Rectal smooth muscle tissue (tissue), 1 donor: ENCODE results near the gene CACNB3.
"Not testable (repeated sequence)": the region's sequence is repeated elsewhere in the genome, so short reads cannot be mapped to it uniquely, and the experiment has no call there.

Source experiments
- H3K27ac ChIP-seq: one replicate; pipeline ENCODE4 v1.7.0; 2013; ENCODE audit warnings: low read depth, low read length, inconsistent platforms
- H3K27me3 ChIP-seq: one replicate; pipeline ENCODE4 v1.7.0; 2013; ENCODE audit warnings: low read length; ENCODE audit not compliant: control insufficient read depth, insufficient read depth
- H3K36me3 ChIP-seq: one replicate; pipeline ENCODE4 v1.7.0; 2013; ENCODE audit warnings: low read length; ENCODE audit not compliant: control insufficient read depth, insufficient read depth
- H3K4me1 ChIP-seq: one replicate; pipeline ENCODE4 v1.7.0; 2013; ENCODE audit warnings: low read length; ENCODE audit not compliant: control insufficient read depth, insufficient read depth
- H3K4me3 ChIP-seq: one replicate; pipeline ENCODE4 v1.7.0; 2013; ENCODE audit warnings: low read length
- H3K9ac ChIP-seq: one replicate; pipeline ENCODE4 v1.7.0; 2013; ENCODE audit warnings: low read length

CACNB3 gene

DNA sequence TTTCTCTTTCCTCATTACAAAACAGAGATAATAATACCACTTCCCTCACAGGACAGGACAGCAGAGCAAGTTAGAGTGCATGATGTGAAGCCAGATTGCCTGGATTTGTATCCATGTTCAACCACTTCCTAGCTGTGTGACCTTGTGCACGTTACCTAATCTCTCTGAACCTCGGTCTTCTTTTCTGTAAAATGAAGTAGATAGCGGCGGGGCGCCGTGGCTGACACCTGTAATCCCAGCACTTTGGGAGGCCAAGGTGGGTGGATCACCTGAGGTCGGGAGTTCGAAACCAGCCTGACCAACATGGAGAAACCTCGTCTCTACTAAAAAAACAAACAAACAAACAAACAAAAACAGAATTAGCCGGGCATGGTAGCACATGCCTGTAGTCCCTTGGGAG, 36.6 kb downstream of the CACNB3 start:
- H3K27me3 ChIP-seq, H3K9ac ChIP-seq, H3K36me3 ChIP-seq, H3K4me3 ChIP-seq, H3K4me1 ChIP-seq, H3K27ac ChIP-seq: not testable (repeated sequence)

DNA sequence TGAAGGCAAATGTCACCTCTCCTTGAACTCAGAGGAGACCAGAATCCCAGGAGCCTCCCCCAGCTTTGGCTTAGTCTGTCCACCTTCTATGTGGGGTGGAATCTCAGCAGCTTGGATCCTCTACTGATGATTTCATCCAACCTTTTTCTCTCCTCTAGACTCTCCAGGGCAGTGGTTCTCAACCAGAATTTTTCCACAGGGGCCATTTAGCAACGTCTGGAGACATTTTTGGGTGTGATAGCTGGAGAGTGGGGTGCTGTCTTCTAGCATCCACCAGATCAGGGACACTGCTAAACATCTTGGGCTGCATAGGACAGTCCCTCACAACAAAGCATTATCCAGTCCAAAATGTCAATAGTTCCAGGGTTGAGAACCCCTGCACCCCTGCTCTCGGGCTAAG, 38.1 kb downstream of the CACNB3 start:
- no peaks in the 10 kb centered on the region for H3K36me3 ChIP-seq
- no peak overlapping the region for H3K4me3 ChIP-seq
- H3K9ac ChIP-seq: no peak overlapping the region
- H3K27me3 ChIP-seq: no peaks in the 10 kb centered on the region
- no peak overlapping the region for H3K27ac ChIP-seq
- H3K4me1 ChIP-seq: peaks cover 6% of the 10 kb centered on the region

DNA sequence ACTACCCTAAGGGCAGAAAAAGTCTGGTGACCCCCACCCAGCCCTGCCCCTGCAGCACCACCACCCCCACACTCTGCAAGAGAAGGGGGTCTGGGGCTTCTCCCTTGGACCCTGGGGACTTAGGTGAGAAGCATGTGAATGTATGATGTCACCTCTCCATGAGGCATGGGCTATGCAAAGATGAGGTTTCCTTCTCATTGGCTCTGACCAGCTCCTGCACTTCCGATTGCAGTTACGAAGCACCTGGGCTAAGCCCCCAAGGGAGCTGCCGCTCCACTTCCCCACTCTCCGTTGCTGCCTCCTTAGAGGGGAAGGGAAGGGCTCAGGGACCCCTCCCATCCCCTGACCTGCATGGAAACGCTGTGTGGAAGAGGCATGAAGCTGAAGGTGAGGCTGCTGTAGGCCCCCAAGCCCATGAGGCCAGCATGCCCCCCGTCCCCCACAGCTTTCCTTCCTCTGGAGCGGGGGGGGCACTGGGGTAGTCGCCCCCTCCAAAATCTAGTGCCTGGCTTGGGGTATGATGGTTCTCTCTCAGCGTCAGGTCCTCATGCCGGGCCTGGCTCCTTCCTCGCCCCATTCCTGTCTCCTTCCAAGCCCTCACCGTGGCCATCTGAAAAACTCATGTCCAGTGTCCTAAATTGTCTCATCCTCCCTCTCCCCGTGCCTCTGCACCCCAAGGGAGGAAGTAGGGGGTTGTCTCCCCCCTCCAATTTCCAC, 39.1 kb downstream of the CACNB3 start:
- Histone ChIP-seq H3K27me3 (no peaks in the 10 kb centered on the region), H3K36me3 (no peaks in the 10 kb centered on the region), H3K4me3 (no peak overlapping the region), H3K27ac (no peak overlapping the region), H3K9ac (no peak overlapping the region), H3K4me1 (peaks cover 6% of the 10 kb centered on the region)

DNA sequence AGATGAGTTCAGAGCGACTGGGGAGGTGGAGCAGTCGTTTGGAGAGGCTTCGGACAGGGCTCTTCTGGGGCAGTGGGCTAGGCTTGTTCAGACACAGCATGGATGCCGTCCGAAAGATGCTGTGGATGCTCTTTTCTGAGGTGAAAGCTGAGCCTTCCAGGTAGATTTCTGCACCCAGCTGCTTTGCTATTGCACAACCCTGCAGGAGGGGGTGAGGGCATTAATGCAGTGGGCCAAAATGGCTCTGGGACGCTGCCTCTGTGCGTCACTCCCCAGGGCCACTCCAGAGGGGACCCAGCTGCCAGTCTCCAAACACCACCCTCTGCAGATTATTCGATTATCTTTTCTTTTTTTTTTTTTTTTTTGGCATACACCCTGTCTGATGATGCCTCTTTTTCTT, 39.7 kb downstream of the CACNB3 start:
- Histone ChIP-seq H3K9ac (no peak overlapping the region), H3K4me3 (no peak overlapping the region), H3K36me3 (no peaks in the 10 kb centered on the region), H3K27me3 (peaks cover 4% of the 10 kb centered on the region), H3K27ac (no peak overlapping the region), H3K4me1 (no peaks in the 10 kb centered on the region)

DNA sequence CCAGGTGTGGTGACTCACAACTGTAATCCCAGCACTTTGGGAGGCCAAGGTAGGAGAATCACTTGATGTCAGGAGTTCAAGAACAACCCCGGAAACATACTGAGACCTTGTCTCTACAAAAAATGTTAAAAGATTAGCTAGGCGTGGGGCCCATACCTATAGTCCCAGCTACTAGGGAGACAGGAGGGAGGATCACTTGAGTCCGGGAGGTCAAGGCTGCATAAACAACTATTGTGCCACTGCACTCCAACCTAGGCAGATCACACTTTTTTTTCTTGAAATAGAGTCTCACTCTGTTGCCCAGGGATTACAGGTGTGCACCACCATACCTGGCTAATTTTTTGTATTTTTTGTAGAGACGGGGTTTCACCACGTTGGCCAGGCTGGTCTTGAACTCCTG, 41.3 kb downstream of the CACNB3 start:
- Histone ChIP-seq H3K36me3 (no peaks in the 10 kb centered on the region), H3K4me3 (no peak overlapping the region), H3K9ac (no peak overlapping the region), H3K4me1 (no peaks in the 10 kb centered on the region), H3K27ac (no peak overlapping the region), H3K27me3 (peaks cover 10% of the 10 kb centered on the region)

DNA sequence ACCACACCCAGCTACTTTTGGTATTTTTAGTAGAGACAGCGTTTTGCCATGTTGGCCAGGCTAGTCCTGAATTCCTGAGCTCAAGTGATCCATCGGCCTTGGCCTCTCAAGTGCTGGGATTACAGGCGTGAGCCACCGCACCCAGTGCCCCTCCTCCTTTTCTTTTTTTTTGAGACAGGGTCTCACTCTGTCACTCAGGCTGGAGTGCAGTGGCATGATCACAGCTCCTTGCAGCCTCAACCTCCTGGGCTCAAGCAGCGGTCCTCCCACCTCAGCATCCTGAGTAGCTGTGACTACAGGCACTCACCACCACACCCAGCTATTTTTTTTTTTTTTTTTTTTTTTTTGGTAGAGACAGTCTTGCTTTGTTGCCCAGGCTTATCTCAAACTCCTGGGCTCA, 41.9 kb downstream of the CACNB3 start:
- not testable (repeated sequence) for H3K9ac ChIP-seq, H3K4me3 ChIP-seq, H3K36me3 ChIP-seq, H3K4me1 ChIP-seq, H3K27ac ChIP-seq
- H3K27me3 ChIP-seq: peaks cover 13% of the 10 kb centered on the region

DNA sequence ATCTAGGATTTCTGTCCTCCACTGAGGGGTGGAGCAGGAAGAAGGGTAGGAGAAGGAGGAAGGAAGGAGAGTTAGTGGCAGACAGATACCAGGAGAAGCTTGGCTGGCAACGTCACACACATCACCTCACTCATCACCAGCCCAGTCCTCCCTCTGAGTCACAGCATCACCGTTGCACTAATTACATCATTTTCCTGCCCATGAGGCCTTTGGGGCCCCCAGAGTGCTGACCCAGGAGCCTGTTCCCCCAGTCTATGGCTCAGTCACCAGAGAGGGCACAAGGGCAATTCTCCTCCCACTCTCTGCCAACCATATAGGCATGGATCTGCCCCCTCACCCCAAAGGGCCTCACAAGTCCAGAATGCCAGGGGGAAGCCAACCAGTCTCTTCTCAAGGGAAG, 42.8 kb downstream of the CACNB3 start:
- H3K4me3 ChIP-seq: no peak overlapping the region
- H3K27ac ChIP-seq: no peak overlapping the region
- no peak overlapping the region for H3K9ac ChIP-seq
- no peaks in the 10 kb centered on the region for H3K36me3 ChIP-seq
- H3K4me1 ChIP-seq: peaks cover 3% of the 10 kb centered on the region
- H3K27me3 ChIP-seq: peaks cover 13% of the 10 kb centered on the region

DNA sequence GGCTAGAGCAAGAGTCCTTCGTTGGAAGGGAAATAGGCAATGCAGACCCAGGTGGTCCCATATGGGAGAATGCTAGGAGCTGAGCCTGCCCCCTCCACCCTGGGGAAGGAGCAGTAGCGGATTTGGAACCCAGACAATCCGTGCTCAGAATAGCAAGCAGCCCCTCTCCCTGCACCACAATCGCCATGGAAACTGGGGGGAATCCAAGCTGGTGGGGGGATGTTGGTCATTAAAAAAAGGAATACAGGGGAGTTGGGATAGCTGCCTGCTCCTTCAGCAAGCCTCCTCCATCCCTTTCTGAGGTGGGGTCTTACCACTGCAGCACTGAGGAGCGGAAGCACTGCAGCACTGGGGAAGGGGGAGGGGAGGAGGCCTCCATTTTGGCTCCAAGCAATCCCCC, 44.5 kb downstream of the CACNB3 start:
- Histone ChIP-seq H3K27ac (no peak overlapping the region), H3K9ac (no peak overlapping the region), H3K36me3 (no peaks in the 10 kb centered on the region), H3K27me3 (peaks cover 13% of the 10 kb centered on the region), H3K4me3 (no peak overlapping the region), H3K4me1 (peaks cover 3% of the 10 kb centered on the region)

DNA sequence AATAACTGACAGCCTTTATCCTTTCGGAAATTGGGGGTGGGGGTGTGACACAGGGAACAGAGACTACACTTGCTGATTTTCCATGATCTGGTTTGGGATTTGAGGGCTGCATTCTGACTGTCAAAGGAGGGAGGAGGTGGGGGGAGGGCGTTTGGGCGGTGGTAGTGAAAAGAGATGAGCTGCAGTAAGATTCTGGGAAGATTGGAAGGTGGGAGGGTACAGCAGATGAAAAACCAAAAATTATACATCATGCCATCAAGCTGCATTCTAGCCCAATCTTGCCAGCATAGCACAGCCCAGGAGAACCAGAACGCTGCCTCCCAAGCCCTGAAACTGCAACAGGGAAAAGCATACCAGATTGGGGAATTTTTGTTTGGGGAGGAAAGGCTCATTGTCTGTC, 45.0 kb downstream of the CACNB3 start:
- Histone ChIP-seq H3K27ac (no peak overlapping the region), H3K9ac (no peak overlapping the region), H3K36me3 (no peaks in the 10 kb centered on the region), H3K4me1 (peaks cover 3% of the 10 kb centered on the region), H3K27me3 (peaks cover 13% of the 10 kb centered on the region), H3K4me3 (no peak overlapping the region)

DNA sequence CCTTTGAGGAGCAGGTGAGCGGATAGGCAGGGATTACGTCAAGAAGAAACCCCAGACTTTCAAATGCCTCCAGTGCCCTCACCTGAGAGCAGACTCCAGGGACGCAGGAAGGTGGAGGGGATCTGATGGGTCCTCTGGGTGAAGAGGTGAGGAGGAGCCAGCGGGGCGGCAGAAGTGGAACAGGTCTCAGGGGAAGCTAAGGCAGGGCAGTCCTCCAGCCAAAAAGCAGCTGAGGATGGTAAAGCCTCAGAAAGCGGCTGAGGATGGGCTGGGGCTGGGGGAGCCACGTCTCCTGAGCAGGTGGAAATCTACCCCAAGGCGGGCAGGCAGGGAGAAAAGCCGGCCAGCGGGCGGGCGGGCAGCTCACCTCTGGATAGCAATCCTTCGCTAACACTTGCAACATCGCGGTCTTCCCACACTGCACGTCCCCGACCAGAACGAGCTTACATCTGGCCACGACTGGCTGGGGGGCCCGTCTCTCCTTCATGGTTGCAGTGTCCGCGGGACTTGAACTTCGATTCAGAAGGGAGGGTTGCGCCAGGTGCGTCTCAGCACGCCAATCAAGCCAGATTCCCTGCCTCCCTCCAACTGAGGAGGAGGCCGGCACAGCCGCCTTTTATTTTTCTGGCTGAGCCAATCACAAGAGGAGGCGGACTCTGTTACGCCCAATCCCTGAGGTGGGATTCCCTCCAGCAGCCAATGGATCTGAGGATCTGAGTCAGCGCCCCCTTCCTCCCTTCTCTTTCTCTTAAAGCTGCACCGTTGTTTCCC, 47.2 kb downstream of the CACNB3 start, which contains the start of gene RND1:
TSS of gene RND1 (minus strand) at position 590 of the 771 bp plus-strand sequence. CDS start at position 487, 103 bp downstream.
- H3K4me3 ChIP-seq: peak within 1 kb of the TSS; percentile 80
- no peak within 1 kb of the TSS for H3K9ac ChIP-seq
- H3K4me1 ChIP-seq: peaks cover 3% of the 10 kb centered on the region
- H3K36me3 ChIP-seq: no peaks in the 10 kb centered on the region
- no peak within 1 kb of the TSS for H3K27ac ChIP-seq
- H3K27me3 ChIP-seq: peaks cover 13% of the 10 kb centered on the region

DNA sequence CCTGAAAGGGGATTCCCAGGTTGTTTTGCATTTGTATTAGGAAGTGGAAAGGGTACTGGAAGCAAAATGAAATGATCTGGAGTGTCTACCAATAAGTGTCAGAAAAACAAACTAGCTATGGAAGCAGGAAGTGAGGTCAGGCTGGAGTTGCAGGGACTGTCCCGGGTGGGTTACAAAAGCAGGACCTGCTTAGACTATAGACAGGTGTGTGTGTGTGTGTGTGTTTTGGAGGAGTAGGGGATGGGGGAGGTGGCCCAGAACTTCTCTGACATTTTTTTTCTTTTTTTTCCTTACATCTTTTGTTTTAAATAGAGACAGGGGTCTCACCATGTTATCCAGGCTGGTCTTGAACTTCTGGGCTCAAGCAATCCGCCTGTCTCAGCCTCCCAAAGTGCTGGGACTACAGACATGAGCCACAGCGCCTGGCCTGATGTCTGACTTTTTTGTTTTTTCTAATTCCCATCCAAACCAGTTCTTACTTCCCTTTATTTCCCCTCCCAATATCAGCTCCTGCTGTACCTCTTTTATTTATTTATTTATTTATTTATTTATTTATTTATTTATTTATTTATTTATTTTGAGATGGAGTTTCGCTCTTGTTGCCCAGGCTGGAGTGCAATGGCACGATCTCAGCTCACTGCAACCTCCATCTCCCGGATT, 47.9 kb downstream of the CACNB3 start:
- peaks cover 13% of the 10 kb centered on the region for H3K27me3 ChIP-seq
- H3K36me3 ChIP-seq: no peaks in the 10 kb centered on the region
- H3K4me1 ChIP-seq: peaks cover 3% of the 10 kb centered on the region
- H3K27ac ChIP-seq: no peak overlapping the region
- H3K9ac ChIP-seq: no peak overlapping the region
- peak overlapping the region; percentile 80 for H3K4me3 ChIP-seq

DNA sequence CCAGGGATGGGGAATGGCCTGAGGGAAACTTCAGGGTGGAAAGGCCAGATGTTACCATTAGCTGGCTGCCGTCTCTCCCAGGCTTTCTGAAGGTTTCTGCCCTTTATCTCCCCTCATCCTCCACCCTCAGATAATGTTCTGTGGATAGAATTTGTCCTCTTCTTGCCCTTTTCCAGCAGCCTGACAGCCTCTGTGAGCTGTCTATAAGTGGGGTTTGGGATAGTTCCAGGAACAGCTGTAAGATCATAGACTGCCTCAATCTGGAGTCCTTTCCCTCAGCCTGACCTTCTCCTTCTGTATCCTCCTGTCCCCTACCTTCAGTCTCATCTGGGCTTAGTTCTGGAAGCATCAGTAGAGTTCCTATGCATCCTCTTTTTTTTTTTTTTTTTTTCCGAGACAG, 50.2 kb downstream of the CACNB3 start:
- peaks cover 3% of the 10 kb centered on the region for H3K4me1 ChIP-seq
- no peaks in the 10 kb centered on the region for H3K36me3 ChIP-seq
- no peak overlapping the region for H3K9ac ChIP-seq
- no peak overlapping the region for H3K4me3 ChIP-seq
- H3K27ac ChIP-seq: no peak overlapping the region
- H3K27me3 ChIP-seq: peaks cover 8% of the 10 kb centered on the region
